Stimulated activated naive CD8-positive, alpha-beta T cell treated with anti-CD3 and anti-CD28 coated beads, Interleukin-15, Interleukin-2, amounts not matched to agents 100 ng/mL and 50 ng/mL, for 24 hours (primary cell): ENCODE measurements around the gene CBR1.
"Not testable (repeated sequence)": the region's sequence is repeated elsewhere in the genome, so short reads cannot be mapped to it uniquely, and the experiment has no call there.

Source experiments
- H3K27ac Mint-ChIP-seq: one replicate; pipeline ENCODE4 v1.8.0; 2021; ENCODE audit warnings: mild to moderate bottlenecking, mixed read lengths
- H3K27me3 Mint-ChIP-seq: one replicate; pipeline ENCODE4 v1.8.0; 2021; ENCODE audit warnings: mixed read lengths
- H3K36me3 Mint-ChIP-seq: one replicate; pipeline ENCODE4 v1.8.0; 2021; ENCODE audit warnings: low read depth, mixed read lengths
- H3K4me1 Mint-ChIP-seq: one replicate; pipeline ENCODE4 v1.8.0; 2021; ENCODE audit warnings: low read depth, mixed read lengths
- H3K4me3 Mint-ChIP-seq: one replicate; pipeline ENCODE4 v1.8.0; 2021; ENCODE audit warnings: mild to moderate bottlenecking, mixed read lengths
- H3K9me3 Mint-ChIP-seq: one replicate; pipeline ENCODE4 v1.8.0; 2021; ENCODE audit warnings: mixed read lengths

Gene CBR1

GRCh38 chr21:36080386-36080785 is 10.6 kb downstream of the CBR1 start:
- no peaks in the 10 kb centered on the region for H3K27me3 Mint-ChIP-seq
- peaks cover 45% of the 10 kb centered on the region for H3K4me1 Mint-ChIP-seq
- no peak overlapping the region for H3K4me3 Mint-ChIP-seq
- no peaks in the 10 kb centered on the region for H3K36me3 Mint-ChIP-seq
- no peak overlapping the region for H3K27ac Mint-ChIP-seq
- H3K9me3 Mint-ChIP-seq, result no peaks in the 10 kb centered on the region

- Mint-ChIP-seq H3K4me1 (peaks cover 29% of the 10 kb centered on the region), H3K4me3 (no peak overlapping the region), H3K27ac (no peak overlapping the region), H3K9me3 (no peaks in the 10 kb centered on the region), H3K36me3 (no peaks in the 10 kb centered on the region), H3K27me3 (no peaks in the 10 kb centered on the region)
These were observed 12.4 kb downstream of the CBR1 start for GRCh38 chr21:36082237-36082664.

GRCh38 chr21:36087362-36088138 is 17.7 kb downstream of the CBR1 start:
- Mint-ChIP-seq H3K27me3 (no peaks in the 10 kb centered on the region), H3K36me3 (no peaks in the 10 kb centered on the region), H3K9me3 (no peaks in the 10 kb centered on the region), H3K4me3 (no peak overlapping the region), H3K4me1 (no peaks in the 10 kb centered on the region), H3K27ac (no peak overlapping the region)

GRCh38 chr21:36089946-36090345 is 20.1 kb downstream of the CBR1 start:
- Mint-ChIP-seq H3K36me3 (peaks cover 8% of the 10 kb centered on the region), H3K9me3 (peaks cover 7% of the 10 kb centered on the region), H3K4me3 (no peak overlapping the region), H3K4me1 (no peaks in the 10 kb centered on the region), H3K27ac (no peak overlapping the region), H3K27me3 (peaks cover 6% of the 10 kb centered on the region)

- Mint-ChIP-seq H3K27ac (no peak overlapping the region), H3K9me3 (peaks cover 7% of the 10 kb centered on the region), H3K4me1 (peaks cover 2% of the 10 kb centered on the region), H3K36me3 (peaks cover 8% of the 10 kb centered on the region), H3K4me3 (no peak overlapping the region), H3K27me3 (peaks cover 6% of the 10 kb centered on the region)
These were observed 22.9 kb downstream of the CBR1 start for GRCh38 chr21:36092681-36093080.

GRCh38 chr21:36093512-36093911 is 23.7 kb downstream of the CBR1 start:
- Mint-ChIP-seq H3K27me3 (peaks cover 6% of the 10 kb centered on the region), H3K27ac (peak overlapping the region; percentile 28), H3K36me3 (peaks cover 8% of the 10 kb centered on the region), H3K4me1 (peaks cover 7% of the 10 kb centered on the region), H3K4me3 (no peak overlapping the region), H3K9me3 (peaks cover 7% of the 10 kb centered on the region)

- H3K27me3 Mint-ChIP-seq, result peaks cover 6% of the 10 kb centered on the region
These were observed 26.8 kb downstream of the CBR1 start for GRCh38 chr21:36096398-36097290.

GRCh38 chr21:36097427-36098181 is 27.8 kb downstream of the CBR1 start:
- Mint-ChIP-seq H3K9me3 (peaks cover 7% of the 10 kb centered on the region), H3K27ac (no peak overlapping the region), H3K27me3 (peaks cover 6% of the 10 kb centered on the region), H3K4me1 (peaks cover 7% of the 10 kb centered on the region), H3K36me3 (peaks cover 8% of the 10 kb centered on the region), H3K4me3 (no peak overlapping the region)

More at GRCh38 chr21:36096398-36097290, 26.8 kb downstream of the CBR1 start:
- Mint-ChIP-seq H3K36me3 (peaks cover 8% of the 10 kb centered on the region), H3K4me1 (peaks cover 7% of the 10 kb centered on the region), H3K4me3 (no peak overlapping the region), H3K9me3 (peaks cover 7% of the 10 kb centered on the region), H3K27ac (no peak overlapping the region)

GRCh38 chr21:36098182-36098532 is 28.3 kb downstream of the CBR1 start:
- Mint-ChIP-seq H3K4me1 (peaks cover 7% of the 10 kb centered on the region), H3K36me3 (peaks cover 8% of the 10 kb centered on the region), H3K4me3 (no peak overlapping the region), H3K27me3 (peaks cover 6% of the 10 kb centered on the region), H3K27ac (no peak overlapping the region), H3K9me3 (peaks cover 7% of the 10 kb centered on the region)

GRCh38 chr21:36099000-36099399 is 29.2 kb downstream of the CBR1 start:
- H3K4me1 Mint-ChIP-seq, result peaks cover 8% of the 10 kb centered on the region
- no peaks in the 10 kb centered on the region for H3K36me3 Mint-ChIP-seq
- no peaks in the 10 kb centered on the region for H3K9me3 Mint-ChIP-seq
- peaks cover 2% of the 10 kb centered on the region for H3K27me3 Mint-ChIP-seq
- H3K4me3 Mint-ChIP-seq, result no peak overlapping the region
- H3K27ac Mint-ChIP-seq, result no peak overlapping the region

GRCh38 chr21:36099695-36100211 is 29.9 kb downstream of the CBR1 start:
- not testable (repeated sequence) for H3K27ac Mint-ChIP-seq, H3K4me3 Mint-ChIP-seq, H3K27me3 Mint-ChIP-seq, H3K9me3 Mint-ChIP-seq, H3K36me3 Mint-ChIP-seq
- peaks cover 15% of the 10 kb centered on the region for H3K4me1 Mint-ChIP-seq

GRCh38 chr21:36100971-36101641 is 31.3 kb downstream of the CBR1 start:
- Mint-ChIP-seq H3K27ac (no peak overlapping the region), H3K4me3 (no peak overlapping the region), H3K4me1 (peaks cover 19% of the 10 kb centered on the region), H3K36me3 (no peaks in the 10 kb centered on the region), H3K27me3 (peaks cover 23% of the 10 kb centered on the region), H3K9me3 (no peaks in the 10 kb centered on the region)

GRCh38 chr21:36103434-36103833 is 33.6 kb downstream of the CBR1 start:
- Mint-ChIP-seq H3K27me3 (peaks cover 30% of the 10 kb centered on the region), H3K36me3 (no peaks in the 10 kb centered on the region), H3K9me3 (no peaks in the 10 kb centered on the region), H3K27ac (no peak overlapping the region), H3K4me1 (peaks cover 12% of the 10 kb centered on the region), H3K4me3 (no peak overlapping the region)
